ENCODE measurements around the gene ZNF644.

Gene ZNF644

DNA sequence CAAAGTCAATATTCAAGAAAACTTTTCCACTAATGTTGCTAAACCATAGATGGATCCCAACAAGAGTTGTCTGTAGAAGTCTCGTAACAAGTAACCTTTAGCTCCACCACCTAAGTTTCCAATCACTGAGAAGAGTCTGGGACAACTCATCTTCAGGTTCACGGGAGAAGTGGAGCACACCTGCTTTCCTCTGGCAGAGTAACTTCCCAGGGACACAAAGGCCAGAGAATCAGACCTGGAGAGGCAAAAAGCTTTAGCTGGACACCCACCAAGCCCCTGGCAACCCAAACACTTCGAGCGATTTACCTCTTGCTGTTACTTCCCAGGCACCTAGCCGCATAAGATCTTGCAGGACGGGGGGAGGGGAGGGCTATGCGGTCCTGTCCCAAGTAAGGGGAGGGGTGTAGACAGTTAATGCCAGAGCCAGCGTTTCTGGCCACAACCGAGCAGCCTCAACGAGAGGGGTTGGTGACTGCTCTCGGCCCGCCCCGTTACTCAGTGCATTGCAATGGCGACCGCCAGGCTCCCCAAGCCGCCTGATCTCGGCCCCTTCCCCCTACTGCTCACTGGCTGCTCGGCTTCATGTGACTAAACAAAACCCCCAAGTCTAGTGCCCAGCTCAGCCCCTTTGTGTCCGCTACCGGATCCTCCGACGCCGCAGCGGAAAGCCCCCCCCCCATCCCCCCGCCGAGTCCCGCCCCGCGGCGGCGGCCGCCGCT is 709 bp downstream of the ZNF644 start:
- DNase-seq = peak; percentile 62 to 74

DNA sequence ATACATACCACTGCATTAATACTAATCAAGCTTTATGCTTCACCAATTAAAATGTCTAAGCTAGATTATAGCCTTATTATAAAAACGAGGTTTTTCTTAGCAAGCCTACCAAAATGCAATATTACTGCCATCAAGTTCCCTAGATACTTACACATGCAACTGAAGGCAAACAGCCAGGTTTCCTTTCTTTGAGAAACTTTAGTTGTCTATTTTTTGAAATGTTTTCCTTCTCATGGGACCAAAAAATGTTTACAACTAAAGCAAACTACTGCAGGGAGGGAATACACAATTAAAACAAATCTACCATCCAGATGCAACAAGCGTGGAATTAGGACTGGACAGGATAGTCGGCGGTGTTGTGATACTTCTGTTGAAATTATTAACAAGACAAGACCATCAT is 1.3 kb downstream of the ZNF644 start:
- no peak for DNase-seq

DNA sequence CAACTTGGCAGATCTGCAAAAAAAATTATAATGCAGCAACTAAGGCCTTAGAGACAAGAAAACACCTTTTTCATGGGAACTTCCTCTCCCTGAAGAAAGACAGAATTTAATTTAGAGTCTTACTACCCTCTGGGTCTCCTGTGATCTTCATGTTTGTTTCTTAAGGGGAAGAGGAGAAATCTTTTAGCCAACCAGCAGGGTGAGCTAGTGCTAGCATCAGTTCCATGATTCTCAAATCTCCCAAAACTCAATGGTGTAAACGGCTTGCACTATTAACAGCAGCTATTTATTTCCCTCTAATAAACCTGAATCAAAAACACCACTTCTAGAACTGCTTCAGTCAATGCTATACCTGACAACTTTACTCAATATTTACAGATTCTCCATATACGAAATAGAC is 3.8 kb downstream of the ZNF644 start:
- no peak for DNase-seq

DNA sequence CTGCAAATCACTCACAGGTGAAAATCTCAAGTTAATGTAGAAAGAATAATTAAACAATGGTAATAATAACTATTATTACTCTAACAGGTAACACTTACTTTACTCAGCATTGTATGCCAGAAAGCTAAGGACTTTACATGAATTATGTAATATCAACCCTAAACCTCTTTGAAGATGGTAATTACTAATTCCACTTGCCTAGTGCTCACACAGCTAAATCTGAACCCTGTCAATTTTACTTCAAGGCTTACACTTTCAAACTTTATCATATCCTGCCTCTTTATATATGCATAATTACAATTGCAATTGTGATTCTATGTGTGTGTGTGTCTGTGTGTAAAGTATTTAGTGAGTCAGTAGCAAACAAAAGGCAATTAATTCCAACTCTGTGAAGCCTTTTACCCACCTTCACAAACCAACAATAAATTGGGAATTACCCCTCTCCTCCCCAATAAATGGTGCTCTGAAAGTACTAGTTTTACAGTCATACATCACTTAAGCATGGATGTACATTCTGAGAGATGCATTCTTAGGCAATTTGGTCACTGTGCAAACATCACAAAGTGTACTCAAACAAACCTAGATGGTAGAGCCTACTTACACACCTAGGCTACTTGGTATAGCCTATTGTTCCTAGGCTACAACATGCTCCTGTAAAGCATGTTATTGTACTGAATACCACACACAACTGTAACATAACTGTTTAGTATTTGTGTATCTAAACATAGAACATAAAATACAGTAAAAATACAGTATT is 5.9 kb downstream of the ZNF644 start:
- DNase-seq = peak in 1 of 2 experiments; percentile 16

DNA sequence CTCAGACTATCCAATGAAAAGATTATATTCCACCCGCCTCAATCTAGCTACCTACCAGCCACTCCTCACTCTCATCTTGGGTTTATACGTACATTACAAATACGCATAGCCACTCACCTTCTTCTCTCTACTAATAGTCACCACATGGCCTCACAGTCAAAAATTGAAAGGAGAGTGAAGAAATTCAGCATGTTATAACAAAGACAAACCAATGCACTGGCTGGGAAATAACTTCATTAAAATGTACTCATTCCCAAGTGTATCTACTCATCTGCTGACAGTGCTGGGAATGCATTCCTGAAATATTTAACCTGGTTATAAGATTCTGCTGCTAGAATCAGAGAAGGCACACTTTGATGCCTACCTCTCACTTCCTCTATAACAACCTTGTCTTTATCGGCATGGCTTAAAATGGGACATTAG is 6.5 kb downstream of the ZNF644 start:
- no peak for DNase-seq

DNA sequence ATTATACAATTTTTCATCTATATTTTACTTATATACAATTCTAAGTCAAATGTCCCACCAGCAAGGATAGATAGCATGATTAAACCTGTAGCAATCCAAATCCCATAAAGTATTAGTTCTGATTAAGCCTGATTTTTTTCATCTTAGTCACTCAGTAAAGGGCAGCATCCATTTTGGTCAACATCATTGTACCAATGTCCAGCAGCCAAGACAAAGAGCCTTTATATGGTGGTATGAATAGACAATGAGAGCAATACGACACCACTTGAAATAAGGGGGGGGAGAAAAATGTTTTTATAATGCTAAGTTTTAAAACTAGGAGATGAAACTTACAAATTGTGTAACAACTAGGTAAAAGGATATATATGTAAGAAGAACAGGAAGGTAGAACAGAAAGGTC is 7.4 kb downstream of the ZNF644 start:
- DNase-seq = no peak

DNA sequence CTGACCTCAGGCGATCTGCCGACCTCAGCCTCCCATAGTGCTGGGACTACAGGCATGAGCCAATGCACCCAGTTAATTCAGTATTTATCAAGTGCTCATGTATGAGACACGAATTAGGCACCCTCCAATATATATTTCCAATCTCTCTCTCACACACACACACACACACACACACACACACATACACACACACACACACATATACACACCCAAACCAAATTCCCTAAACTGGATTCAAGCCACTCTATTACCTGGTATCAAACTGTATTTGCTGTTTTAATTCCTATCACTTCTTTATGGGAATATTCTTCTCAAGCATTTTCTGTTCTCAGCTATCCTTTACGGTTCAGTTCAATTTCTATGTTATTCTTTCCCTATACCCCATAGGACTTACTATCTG is 8.5 kb downstream of the ZNF644 start:
- DNase-seq = no peak

DNA sequence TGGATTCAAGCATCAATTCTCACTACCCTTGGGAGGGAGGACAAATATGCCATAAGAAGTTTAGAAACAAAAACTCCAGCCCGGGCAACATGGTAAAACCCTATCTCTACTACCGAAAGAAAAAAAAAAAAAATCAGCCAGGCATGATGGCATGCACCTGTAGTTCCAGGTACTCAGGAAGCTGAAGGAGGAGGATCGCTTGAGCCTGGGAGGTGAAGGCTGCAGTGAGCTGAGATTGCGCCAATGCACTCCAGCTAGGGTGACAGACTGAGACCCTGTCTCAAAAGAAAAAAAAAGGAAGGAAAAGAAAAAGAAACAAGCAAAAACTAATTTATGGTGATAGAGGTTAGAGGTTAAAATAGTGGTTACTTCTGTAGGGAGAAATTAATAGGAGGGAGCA is 9.6 kb downstream of the ZNF644 start:
- no peak for DNase-seq

DNA sequence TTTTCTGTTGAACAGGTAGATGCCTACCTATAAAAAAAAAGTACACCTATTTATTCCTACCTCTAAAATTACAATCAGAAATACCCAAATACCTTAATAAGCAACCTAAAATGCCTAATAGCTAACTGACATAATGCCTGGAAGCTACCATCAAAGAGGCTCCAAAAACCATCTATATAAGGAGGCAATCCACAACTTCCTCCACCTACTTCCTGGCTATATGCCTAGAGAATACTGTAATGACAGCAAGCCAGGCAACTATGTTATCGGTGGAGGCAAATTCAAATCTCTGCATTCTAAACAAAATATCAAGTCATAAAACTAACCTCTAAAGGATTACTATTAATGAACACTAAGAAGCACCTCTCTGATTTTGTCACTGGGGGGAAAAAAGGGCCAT is 10.1 kb downstream of the ZNF644 start:
- peak in 1 of 2 experiments; percentile 9 for DNase-seq

DNA sequence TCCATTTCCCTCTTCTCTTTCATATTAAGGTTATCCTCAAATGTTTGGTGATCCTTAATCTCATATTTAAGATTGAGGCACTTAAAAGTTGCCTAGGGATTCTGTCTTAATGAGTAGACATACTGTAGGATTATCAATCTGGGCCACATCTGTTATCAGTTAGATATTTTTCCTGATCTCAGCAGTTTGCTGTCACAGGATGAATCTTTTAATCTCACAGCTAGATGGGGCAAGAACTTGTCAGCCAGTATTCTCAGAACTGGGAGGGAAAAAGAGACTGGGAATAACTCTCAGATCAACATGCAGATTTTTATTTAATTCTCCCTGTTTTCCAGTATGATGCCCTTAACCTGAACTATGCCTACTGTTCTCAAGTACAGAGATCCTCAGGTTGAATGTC is 14.0 kb downstream of the ZNF644 start:
- DNase-seq = no peak

DNA sequence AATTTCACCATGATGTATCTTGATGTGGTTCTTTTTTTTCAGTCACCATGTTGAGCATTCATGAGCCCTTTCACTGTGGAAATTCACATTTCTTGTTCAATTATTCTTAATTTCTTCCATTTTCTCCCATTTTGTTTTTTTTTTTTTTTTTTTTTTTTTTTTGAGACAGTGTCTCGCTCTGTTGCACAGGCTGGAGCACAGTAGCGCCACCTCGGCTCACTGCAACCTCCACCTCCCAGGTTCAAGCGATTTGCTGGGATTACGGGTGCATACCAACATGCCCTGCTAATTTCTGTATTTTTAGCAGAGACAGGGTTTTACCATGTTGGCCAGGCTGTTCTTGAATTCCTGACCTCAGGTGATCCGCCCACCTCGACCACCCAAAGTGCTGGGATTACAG is 14.7 kb downstream of the ZNF644 start:
- DNase-seq = no peak

DNA sequence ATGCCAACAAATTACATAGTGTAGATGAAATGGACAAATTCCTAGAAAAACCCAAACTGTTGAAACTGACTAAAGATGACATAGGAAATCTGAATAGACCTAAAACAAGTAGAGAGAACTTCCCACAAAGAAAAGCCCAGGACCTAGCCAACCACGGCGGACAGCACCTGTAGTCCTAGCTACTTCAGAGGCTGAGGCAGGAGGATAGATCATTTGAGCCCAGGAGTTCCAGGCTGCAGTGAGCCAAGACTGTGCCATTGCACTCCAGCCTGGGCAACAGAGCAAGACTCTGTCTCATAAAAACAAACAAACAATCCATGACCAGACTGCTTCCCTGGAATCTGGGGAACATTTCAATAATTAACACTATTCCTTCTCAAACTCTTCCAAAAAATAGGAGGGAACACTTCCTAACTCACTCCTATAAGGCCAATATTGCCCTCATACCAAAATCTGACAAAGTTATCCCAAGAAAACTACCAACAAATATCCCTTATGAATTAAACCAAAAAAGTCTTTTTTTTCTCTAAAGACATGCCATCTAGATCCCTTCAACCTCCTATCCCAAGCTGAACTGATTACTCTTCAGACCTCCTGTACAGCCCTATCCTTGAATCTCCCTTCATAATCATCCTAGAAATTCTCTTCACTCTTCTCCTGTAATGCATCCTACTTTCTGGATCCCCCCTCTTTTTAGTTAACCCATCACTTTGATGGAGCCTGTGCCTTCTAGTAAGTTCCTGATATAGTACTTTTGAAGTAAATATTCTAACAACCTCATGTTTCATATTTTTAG is 15.5 kb downstream of the ZNF644 start:
- no peak for DNase-seq

DNA sequence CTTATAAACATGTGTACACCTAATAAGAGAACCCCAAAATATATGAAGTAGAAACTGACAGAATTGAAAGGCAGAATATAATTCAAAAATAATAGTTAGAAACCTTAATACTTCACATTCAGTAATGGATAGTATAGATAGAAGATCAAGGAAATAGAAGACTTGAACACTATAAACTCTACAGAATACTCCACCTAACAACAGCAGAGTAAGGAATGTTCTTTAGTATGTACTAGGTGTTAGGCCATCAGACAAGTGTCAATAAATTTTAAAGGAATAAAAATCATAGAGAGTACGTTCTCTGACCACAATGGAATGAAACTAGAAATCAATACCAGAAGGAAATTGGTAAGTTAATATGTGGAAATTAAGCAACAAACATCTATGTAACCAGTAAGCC is 16.6 kb downstream of the ZNF644 start:
- DNase-seq = no peak

DNA sequence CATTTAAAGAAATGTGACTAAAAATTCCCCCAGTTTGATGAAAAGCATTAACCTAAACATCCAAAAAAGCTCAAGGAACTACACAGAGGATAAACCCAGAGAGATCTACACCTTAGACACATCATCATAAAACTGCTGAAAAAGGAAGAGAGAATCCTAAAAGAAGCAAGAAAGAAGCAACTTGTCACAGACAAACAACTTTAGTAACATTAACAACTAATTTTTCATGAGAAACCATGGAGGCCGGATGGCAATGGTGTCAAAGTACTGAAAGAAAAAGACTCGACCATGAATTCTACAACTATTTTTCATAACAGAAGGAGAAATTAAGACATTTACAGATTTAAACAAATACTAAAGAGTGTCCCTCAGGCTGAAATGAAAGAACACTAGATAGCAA is 17.7 kb downstream of the ZNF644 start:
- no peak for DNase-seq

DNA sequence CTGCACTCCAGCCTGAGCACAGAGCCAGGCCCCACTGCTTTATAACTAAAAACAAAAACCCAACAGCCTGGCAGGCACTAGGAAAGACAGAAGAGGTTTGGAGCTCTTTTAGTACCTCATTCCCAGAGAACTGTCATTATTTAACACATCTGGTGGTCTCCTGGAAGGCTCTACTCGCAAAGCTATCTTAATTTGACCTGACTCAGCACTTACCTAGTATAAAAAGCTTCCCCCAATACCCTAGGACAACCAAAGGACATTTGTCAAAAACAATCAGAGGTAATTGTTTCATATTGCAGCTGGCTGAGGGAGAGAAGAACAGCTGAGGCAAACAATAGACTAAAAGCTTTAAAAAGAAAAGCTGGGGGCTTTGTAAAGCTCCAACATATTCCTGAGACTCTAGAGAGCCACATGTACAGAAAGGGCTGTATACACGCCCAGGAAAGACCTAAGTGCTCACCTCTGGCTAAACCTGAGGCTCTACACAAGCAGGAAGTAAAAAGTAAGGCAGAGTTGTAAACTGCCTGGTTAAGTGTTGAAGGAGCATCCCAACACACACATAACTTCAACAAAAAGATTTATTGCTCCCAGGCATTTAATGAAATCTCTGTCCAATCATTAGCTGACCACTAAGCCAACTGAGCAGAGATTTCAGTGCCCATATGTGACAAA is 25.0 kb downstream of the ZNF644 start:
- DNase-seq = no peak

DNA sequence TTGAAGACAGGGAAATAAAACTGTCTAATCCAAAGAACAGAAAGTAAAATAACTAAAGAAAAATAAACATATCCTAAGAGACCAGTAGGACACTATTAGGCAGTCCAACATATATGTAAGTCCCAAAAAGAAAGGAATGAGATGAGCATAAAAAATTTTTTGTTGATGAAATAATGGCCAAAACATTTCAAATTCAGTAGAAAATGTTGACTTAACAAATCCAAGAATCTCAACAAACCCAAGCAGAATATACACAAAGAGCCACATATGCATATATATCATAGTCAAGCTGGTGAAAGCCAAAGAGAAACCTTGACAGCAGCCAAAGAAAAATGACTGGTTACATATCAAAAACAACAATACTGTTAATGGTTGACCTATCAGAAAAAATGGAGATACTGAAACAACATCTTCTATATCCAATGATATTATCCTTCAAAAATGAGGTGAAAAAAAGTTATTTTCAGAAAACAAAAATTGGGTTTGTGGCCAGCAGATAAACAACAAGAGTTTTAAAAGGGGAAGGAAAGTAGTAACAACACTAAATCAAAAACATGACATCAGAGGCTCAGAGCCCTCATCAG is 26.4 kb downstream of the ZNF644 start:
- DNase-seq = no peak

DNA sequence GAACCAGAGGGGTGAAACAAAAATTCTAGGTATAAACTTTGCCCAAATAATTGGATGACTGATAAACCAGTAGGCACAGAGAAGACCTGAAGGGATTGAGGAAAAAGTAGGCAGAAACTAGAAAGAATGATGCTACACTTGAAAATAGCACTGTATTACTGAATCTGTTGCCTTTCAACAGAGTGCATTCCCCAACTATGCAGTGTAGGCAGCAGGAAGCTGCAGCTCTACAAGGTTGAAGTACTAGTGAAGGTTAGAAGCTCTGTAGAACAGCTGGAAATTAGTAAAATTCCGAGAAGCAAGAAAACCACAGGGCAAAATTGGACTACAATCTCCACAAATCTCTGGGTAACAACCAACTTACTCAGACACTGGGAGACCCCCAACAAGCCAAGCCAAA is 27.4 kb downstream of the ZNF644 start:
- no peak for DNase-seq

DNA sequence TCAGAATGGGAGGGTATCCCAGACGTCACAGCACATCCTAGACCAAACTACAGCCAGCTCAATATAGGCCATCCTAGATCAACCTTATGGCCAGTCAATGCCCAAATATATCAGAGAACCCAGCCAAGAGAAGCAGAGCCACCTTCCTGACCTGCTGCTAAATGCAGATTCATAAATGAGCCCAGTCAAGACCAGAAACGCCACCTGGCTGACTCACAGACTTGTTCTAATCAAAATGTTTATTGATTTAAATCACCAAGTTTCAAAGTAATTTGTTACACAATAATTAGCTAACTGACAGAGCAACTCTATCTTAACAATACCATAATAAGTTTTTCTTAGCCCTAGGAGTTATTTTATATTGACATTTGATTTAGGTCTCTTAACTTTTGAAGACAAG is 28.6 kb downstream of the ZNF644 start:
- DNase-seq = no peak

DNA sequence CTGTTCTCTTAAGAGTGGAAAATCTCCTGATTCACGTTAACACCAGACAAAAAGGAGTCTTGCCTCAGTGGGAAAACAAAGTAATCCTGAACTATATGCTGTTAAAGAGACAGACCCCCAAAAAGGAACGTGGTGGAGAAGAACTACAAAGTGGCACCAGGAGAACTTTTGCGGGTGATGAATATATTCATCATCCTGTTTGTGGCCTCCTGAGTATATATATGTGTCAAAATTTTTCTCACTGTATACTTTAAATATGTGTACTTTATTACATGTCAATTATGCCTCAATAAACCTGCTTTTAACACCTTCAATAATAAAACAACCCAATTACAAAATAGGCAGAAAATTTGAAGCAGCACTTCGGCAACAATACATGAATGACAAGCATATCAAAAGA is 31.1 kb downstream of the ZNF644 start:
- no peak for DNase-seq

DNA sequence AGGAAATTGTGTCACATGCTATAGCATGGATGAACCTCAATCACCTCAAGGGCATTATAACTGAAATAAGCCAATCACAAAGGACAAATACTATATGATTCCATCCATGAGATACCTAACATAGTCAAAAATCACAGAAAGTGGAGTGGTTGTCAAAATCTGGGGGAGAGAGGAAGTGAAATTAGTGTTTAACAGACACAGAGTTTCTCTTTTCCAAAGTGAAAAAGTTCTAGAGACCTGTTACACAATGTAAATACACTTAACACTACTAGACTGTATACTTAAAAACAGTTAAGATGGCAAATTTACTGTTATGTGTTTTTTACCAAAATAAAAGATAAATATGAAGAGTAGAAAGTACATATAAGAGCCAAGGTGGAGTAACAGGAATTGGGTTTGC is 31.8 kb downstream of the ZNF644 start:
- DNase-seq = no peak

DNA sequence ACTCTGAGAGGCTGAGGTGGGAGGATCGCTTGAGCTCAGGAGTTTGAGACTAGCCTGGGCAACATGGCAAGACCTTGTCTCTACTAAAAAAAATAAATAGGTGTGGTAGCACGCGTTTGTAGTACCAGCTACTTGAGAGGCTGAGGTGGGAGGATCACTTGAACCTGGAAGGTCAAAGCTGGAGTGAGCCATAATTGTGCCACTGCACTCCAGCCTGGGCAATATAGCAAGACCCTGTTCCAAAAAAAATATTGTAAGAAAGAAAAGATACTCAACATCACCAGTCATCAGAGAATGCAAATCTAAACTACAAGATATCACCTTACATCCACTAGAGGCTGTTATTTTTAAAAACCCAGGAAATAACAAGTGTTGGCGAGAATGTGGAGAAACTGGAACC is 32.5 kb downstream of the ZNF644 start:
- no peak for DNase-seq

DNA sequence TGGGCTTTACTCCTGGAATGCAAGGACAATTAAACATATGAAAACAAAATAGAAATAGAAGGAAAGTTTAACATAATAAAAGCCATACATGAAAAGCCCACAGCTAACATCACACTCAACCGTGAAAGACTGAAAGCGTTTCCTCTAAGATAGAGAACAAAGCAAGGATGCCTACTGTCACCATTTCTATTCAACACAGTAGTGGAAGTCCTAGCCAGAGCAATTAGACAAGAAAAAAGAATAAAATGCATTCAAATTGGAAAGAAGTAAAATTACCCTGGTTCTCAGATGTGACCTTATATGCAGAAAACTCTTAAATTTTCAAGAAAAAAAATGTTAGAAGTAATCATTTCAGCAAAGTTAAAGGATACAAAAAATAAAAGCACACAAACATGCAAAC is 34.0 kb downstream of the ZNF644 start:
- no peak for DNase-seq

DNA sequence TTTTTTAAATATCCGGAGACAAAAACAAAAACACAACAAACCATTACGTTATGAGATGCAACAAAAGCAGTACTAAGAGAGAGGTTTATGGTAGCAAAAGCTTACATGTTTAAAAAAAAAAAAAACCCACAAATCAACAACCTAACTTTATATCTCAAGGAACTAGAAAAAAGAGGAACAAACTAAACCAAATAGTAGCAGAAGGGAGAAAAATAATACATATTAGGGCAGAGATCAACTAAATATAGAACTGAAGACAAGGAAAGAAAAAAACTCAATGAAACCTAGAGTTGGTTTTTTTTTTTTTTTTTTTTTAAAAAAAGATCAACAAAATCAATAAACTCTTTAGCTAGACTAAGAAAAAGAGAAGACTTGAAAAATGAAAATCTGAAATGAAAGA is 34.9 kb downstream of the ZNF644 start:
- DNase-seq = no peak

Data from NCI-H2081 (cell line).